Posterior cingulate gyrus (tissue), 11 donors: ENCODE data around the gene ARID5B.
"Not testable (repeated sequence)": the region's sequence is repeated elsewhere in the genome, so short reads cannot be mapped to it uniquely, and the experiment has no call there.

ENCODE experiments used
- DNase-seq, 10 donors: peaks; one replicate each; pipeline versions ENCODE4 v3.0.0 to v3.0.0-alpha.2; 2020 to 2021; ENCODE audit warnings: mixed read lengths in 3 of 10
- intact Hi-C: fragments of 100-400 bp; cut with DNase I; formaldehyde crosslinking; loops from one replicate; pipeline ENCODE4 v1.15.1; 2023

Gene ARID5B, protein sequence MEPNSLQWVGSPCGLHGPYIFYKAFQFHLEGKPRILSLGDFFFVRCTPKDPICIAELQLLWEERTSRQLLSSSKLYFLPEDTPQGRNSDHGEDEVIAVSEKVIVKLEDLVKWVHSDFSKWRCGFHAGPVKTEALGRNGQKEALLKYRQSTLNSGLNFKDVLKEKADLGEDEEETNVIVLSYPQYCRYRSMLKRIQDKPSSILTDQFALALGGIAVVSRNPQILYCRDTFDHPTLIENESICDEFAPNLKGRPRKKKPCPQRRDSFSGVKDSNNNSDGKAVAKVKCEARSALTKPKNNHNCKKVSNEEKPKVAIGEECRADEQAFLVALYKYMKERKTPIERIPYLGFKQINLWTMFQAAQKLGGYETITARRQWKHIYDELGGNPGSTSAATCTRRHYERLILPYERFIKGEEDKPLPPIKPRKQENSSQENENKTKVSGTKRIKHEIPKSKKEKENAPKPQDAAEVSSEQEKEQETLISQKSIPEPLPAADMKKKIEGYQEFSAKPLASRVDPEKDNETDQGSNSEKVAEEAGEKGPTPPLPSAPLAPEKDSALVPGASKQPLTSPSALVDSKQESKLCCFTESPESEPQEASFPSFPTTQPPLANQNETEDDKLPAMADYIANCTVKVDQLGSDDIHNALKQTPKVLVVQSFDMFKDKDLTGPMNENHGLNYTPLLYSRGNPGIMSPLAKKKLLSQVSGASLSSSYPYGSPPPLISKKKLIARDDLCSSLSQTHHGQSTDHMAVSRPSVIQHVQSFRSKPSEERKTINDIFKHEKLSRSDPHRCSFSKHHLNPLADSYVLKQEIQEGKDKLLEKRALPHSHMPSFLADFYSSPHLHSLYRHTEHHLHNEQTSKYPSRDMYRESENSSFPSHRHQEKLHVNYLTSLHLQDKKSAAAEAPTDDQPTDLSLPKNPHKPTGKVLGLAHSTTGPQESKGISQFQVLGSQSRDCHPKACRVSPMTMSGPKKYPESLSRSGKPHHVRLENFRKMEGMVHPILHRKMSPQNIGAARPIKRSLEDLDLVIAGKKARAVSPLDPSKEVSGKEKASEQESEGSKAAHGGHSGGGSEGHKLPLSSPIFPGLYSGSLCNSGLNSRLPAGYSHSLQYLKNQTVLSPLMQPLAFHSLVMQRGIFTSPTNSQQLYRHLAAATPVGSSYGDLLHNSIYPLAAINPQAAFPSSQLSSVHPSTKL

GRCh38 chr10:61900829-61901792, at the start of gene ARID5B:
Gene ARID5B, plus strand, starts transcription at chr10:61901699. Its CDS starts 11 bp downstream, at chr10:61901710.
- DNase-seq: peak in 5 of 10 donors; percentile 39 to 67 (median 49)
- intact Hi-C loops: loop anchor here (5.0 kb wide), 1 partner anchor 141 kb away; no protein-coding TSS in a partner anchor

DNA sequence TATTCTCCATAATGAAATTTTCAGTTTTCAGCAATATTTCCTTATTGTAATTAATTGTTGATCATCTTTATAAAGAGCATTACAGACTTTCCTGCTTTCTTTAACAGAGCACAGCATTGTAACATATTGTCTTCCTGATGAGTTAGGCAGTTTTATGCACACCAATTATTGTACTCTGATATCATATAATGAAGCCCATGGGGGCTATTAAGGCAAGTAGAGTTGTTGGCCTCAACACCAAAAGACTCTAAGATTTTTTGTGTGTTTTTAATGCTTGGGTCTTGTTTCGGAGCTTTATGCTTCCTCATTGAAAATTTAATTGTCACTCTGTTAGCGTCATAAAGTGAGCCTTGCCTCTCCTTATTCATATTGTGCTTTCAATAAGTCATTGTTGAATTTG, 49.2 kb upstream of the ARID5B start:
- DNase-seq: no peak
- intact Hi-C loops: no loop called here

- intact Hi-C loops: no loop called here
- DNase-seq: no peak
Observed at GRCh38 chr10:61855771-61856170, 45.7 kb upstream of the ARID5B start.

- DNase-seq: no peak
Observed at GRCh38 chr10:61857746-61858145, 43.8 kb upstream of the ARID5B start.

GRCh38 chr10:61859786-61860185, 41.7 kb upstream of the ARID5B start:
- no peak for DNase-seq
- intact Hi-C loops: no loop called here

More at GRCh38 chr10:61857746-61858145, 43.8 kb upstream of the ARID5B start:
- intact Hi-C loops: no loop called here

GRCh38 chr10:61860964-61861758, 40.3 kb upstream of the ARID5B start:
- no peak for DNase-seq
- intact Hi-C loops: no loop called here

- intact Hi-C loops: no loop called here
- no peak for DNase-seq
Observed at GRCh38 chr10:61863981-61864380, 37.5 kb upstream of the ARID5B start.

DNA sequence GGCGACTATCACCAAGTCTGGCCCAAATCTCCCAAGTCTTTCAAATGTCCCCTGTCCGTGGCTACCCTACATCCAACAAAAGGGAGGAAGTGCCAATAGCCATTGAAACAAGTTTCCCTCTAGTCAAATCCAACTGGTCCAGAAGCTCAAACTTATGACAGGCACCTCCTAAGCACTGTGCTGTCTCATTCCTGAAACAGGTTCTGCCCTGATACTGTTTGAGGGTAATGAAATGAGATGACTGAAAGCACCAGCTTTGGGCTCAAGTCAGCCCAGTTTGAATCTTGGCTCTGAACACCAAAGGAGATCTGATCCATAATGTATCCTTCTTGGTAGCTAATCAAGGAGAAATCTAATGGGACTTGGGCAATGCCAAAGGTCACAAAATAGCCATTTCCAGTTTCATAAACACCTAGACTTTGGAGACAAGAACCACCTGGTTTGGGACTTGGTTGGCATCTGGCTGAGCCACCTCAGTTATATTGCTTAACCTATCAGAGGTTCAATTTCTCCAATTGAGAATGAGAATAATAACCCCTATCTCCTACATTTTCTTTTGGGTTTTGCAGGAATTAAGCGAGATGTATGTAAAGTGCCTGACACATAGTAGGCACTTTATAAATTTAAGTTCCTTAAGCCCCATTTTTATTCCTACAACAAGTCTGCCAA, 34.7 kb upstream of the ARID5B start:
- intact Hi-C loops: no loop called here
- no peak for DNase-seq

DNA sequence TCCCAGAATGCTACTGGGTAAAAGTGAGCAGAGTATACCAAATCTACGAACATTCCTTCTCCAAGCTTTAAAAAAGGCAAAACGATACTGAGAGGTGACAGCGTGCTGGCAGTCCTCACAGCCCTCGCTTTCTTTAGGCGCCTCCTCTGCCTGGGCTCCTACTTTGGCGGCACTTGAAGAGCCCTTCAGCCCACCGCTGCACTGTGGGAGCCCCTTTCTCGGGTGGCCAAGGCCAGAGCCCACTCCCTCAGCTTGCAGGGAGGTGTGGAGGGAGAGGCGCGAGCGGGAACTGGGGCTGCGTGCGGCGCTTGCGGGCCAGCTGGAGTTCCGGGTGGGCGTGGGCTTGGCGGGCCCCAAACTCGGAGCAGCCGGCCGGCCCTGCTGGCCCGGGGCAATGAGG, 34.1 kb upstream of the ARID5B start:
- intact Hi-C loops: not testable (repeated sequence)
- peak in 2 of 10 donors; percentile 63 to 64 for DNase-seq

GRCh38 chr10:61867817-61868216, 33.7 kb upstream of the ARID5B start:
- intact Hi-C loops: not testable (repeated sequence)
- peak in 4 of 10 donors; percentile 10 to 85 (median 76) for DNase-seq

DNA sequence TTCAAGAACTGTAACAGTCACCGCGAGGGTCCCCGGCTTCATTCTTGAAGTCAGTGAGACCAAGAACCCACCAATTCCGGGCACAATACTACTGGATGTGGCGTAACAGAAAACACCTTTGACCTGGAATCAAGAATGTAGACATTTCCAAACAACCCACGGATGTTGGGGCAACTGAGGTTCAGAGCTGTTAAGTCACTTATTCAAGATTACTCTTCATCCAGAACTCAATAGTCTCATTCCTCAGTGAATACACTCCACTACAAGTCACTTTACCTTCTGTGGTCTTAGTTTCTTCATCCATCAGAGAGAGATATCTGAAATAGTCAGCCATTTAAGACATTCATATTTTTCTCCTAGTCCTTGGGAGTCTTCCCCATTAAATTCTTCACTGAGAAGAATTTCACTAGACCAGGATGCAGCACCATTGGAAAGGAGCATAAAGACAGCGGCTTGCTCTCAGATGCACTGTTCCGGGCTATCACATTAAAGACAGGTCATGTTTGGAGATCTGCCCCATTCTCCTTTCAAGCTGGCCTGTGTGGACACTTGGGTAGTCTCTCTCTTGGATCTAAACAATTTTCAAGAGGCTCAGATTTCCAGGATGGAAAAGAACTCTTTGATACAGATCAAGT, 32.3 kb upstream of the ARID5B start:
- DNase-seq: no peak
- intact Hi-C loops: no loop called here

DNA sequence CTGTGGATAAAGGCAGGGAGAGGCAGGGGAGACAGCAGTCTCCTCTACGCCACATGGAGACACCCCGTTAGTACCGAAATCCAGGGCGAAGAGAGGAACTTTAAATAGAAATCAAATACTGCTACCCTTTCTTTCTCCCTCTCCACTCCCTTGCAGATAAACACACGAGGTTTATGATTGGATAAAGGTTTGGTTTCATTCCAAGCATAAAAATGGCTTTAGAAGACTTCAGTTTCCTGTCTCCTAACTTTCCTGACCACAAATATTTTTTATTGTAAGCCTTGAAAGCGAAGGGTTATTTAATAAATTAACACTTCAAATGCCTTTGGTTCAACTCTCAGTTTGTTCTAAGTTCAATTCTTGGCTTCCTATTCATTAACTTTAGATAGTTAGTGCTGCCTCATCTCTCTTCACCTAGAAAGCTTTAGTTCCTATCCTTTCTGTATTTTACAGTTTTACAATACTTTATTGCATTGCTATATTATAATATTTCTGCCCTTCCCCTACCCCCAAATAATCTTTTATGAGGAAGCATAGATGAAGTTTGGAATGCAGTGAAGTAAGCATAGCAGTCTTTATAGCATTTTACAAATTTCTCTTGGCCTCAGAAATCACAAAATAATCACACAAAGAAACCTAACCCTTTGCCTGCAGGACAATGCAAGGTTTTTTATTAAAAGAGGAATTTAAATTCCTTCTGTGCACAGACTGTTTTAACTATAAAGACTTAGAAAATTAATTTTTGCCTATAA, 31.5 kb upstream of the ARID5B start:
- intact Hi-C loops: no loop called here
- no peak for DNase-seq

GRCh38 chr10:61870526-61870895, 31.0 kb upstream of the ARID5B start:
- intact Hi-C loops: no loop called here
- no peak for DNase-seq

- intact Hi-C loops: no loop called here
- no peak for DNase-seq
Observed at GRCh38 chr10:61871487-61871886, 30.0 kb upstream of the ARID5B start.

DNA sequence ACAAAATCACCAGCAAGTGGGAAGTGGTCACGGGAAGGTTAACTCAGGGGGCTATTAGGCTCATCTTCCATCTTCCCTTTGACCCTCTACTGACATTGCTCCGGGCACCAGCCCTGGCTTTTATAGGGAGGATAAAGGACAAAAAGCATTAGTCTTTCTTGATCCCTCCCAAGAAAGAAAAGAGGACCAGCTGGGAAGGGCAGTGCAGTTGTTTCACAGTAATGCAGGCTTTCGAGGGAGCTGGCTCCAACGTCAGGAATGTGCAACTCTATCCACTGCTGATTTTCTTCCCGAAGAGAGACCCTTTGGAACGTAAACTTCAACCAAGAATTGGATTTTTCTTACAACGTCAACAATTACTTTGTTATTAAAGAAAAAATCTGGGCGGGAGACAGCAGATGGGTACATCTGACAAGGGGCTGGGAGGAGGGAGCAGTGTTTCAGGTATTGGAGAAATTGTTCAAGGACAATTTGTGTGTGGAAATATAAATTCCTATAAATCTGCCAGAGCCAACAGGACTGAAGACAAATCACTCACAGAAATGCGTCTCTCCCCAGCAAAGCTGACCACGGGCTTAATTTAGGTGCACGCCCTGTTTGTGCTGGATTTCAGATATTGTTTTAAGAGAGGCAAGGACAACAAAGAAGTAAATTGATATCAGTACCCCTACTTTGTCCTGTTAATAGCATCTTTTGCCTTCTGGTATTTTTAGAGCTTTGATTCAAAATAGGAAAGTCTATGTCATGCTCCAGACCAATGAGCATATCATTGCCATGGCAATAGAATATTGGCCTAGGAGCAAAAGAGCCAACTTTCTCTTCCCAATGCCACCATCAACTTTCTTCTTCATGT, 23.4 kb upstream of the ARID5B start:
- intact Hi-C loops: no loop called here
- DNase-seq: no peak

GRCh38 chr10:61878740-61879068, 22.8 kb upstream of the ARID5B start:
- intact Hi-C loops: no loop called here

More at GRCh38 chr10:61878740-61879068, 22.8 kb upstream of the ARID5B start:
- no peak for DNase-seq
